Measurements from ENCODE around the gene MAP2K7.
A peak's percentile ranks its signal among the peaks of the same experiment; 100 is the strongest.
"Not testable (repeated sequence)": the region's sequence is repeated elsewhere in the genome, so short reads cannot be mapped to it uniquely, and the experiment has no call there.

The MAP2K7 gene

GRCh38 chr19:7919610-7920518 is 16.2 kb downstream of the MAP2K7 start, which contains the start of gene SNAPC2:
SNAPC2 (plus strand) TSS chr19:7920338; CDS start chr19:7920367, 29 bp downstream.
- DNase-seq (ENCODE audit: low read depth in 2 of 2), result peak; percentile 93 to 95

GRCh38 chr19:7920519-7921301 is 17.0 kb downstream of the MAP2K7 start:
- peak; percentile 95 to 96 for DNase-seq (ENCODE audit: low read depth in 2 of 2)

DNA sequence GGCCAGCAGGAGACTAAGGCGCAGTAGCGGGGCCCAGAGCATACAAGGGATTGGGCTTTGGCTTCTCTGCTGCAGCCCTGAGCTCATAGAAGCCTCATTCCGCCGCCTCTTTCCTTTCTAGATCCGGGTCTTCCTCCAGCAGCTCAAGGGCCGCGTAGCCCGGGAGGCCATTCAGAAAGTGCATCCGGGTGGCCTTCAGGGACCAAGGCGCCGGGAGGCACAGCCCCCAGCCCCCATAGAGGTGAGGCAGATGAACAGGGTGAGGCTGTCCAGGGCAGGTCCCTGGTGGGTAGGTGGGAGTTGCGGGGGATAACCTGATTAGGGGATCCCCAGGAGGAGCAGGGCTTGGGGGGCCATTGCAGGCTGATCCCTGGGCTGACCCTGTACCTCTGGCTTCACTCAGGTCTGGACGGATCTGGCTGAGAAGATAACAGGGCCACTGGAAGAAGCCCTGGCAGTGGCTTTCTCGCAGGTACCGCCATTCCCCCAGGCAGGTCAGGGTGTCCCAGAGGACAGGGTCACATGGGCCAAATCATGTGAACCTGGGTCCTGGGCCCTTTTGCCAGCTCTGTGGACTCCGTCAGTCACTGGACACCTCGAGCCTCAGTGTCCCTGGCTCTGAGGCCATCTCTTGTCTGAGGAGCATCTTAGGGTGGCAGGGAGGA is 17.8 kb downstream of the MAP2K7 start:
- DNase-seq (ENCODE audit: low read depth in 2 of 2), result no peak

DNA sequence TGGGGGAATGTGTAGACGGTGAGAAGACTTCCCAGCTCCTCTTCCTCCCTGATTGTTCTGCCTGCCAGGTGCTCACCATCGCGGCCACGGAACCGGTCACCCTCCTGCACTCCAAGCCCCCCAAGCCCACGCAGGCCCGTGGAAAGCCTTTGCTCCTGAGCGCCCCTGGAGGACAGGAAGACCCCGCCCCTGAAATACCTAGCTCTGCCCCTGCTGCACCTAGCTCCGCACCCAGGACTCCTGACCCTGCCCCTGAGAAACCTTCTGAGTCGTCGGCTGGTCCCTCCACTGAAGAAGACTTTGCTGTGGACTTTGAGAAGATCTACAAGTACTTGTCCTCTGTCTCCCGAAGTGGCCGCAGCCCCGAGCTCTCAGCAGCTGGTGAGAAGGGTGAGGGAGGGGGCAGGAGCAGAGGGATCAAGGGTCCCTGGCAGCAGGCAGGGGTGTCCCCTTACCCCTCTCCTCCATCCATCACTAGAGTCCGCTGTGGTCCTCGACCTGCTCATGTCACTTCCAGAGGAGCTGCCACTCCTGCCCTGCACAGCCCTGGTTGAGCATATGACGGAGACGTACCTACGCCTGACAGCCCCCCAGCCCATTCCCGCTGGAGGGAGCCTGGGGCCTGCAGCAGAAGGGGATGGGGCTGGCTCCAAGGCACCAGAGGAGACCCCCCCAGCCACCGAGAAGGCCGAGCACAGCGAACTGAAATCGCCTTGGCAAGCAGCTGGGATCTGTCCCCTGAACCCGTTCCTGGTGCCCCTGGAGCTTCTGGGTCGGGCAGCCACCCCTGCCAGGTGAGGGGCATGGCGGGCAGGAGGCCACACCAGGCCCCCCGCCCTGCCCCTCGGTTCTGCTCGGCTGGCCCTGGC is 18.5 kb downstream of the MAP2K7 start:
- no peak for DNase-seq (ENCODE audit: low read depth in 2 of 2)

- no peak for DNase-seq (ENCODE audit: low read depth in 2 of 2)
These were observed 19.1 kb downstream of the MAP2K7 start for GRCh38 chr19:7922836-7923195.

DNA sequence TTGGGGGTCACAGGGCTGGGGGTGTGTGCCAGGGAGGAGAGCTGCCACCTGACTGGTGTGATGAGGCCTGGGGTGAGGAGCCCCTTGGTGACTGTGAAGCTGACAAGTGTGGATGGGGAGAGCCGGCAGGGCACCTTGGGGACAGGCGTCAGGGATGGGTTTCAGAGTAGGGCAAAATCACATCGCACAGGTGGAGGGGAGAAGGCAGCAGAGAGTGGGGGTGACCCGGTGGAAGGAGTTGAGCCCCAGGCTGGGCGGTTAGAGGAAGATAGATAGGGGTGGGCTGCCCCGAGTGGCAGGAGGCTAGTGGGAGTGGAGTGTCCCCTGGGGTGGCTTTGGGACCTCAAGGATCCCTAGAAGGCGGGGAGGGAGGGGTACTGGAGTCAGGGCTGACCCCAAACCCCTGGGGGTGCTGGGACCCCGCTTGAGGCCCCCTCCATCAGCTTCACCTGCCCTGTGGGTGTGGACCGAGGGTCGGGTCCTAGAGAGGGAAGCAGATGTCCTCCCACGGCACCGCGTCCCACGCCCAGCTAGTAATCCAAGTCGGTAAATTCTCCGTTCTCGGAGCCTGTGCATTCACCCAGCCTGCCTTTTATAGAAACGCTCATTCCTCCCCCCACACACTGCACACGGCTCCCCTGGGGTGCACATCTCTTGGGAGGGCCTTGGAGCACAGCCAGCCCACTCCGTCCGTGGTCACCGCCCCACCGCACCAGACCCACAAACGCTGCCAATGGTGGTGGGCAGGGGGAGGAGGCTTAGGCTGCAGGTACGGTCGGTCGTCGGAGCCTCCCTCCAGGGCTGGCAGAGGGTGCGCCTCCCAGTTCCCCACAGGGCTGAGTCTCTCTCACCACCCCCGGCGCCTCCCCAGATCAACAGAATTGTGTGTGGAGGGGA is 19.9 kb downstream of the MAP2K7 start:
- no peak for DNase-seq (ENCODE audit: low read depth in 2 of 2)

DNA sequence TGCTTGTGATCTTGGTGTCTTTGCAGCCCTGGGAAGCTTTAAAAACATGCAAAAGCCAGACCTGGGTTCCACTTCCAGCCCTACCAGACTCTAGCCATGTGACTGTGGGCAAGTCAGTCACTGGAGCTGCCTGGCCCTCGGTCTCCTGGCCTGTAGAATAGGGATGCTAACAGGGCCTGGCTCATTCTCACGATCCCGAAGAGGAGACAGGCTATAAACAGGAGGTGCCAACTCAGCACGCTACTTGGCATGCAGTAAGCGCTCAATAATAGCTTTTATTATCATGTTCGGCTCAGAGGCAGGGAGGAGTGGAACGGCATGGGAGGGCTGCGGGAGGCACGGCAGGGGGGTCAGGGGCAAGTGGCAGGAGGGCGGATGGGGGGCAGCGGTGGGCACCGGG is 20.6 kb downstream of the MAP2K7 start:
- no peak for DNase-seq (ENCODE audit: low read depth in 2 of 2)

DNA sequence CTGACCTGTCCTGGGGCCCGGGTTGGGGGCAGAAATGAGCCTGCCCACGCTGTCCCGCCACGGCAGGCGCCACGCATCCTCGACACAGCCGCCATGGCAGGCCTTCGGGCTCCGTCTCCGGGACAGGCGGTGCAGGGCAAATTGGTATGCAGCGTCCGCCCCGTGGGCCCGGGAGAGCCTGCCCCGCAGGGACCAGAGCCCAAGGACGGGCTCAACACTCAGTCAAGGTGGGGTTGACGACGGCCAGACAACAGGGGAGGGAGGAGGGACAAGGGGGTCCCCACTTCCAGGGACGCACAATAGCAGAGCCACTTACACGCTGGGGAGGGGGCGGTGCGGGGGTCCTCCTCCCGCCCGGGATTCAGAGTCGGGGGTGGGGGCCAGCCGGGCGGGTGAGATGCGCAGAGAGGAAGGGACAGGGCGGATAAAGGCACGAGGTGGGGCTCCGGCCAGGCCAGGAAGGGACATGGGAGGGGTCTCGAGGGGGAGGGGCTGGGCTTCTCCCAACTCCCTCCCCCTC is 21.0 kb downstream of the MAP2K7 start:
- DNase-seq (ENCODE audit: low read depth in 2 of 2), result no peak

GRCh38 chr19:7925171-7925851 is 21.6 kb downstream of the MAP2K7 start:
- peak; percentile 68 to 72 for DNase-seq (ENCODE audit: low read depth in 2 of 2)

DNA sequence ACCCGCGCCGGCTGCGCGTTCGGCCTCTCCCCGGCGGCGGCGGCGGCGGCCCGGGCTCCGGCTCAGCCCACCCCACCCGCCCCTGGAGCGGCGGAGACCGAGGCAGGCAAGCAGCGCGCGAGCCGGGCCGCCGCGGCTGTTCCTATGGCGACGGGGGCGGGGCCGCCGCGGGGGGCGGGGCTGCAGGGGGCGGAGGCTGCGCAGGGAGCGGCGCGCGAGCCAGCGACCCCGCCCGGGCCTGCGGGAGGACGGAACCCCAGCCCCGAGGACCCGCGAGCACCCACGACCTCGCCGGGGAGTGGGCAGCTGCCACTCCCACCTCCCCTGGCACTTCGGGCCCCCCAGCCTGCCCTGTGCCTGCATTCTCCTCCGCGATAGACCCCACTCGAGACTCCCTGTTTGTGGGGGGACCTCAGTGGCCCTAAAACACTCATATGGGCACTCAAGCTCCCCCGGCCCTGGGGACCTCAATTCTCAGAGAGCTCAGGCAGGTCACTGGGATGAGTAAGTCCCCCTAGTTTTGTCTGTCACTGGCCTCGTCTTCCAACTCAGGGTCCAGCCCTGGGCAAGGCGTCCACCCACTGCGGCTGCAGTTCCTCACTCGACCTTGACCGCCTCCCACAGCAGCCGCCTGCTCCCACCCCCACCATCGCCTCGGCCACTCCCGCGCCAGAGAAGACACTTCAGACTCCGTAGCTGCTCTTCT is 22.5 kb downstream of the MAP2K7 start, which contains the start of gene CTXN1:
Gene CTXN1, minus strand, starts transcription at position 115 of the 706 bp plus-strand sequence. CDS start 597 bp downstream, outside the sequence.
- peak; percentile 67 for DNase-seq (ENCODE audit: low read depth in 2 of 2)

- no peak for DNase-seq (ENCODE audit: low read depth in 2 of 2)
These were observed 23.3 kb downstream of the MAP2K7 start for GRCh38 chr19:7926727-7927604.

GRCh38 chr19:7927605-7928333 is 24.1 kb downstream of the MAP2K7 start:
- DNase-seq (ENCODE audit: low read depth in 2 of 2), result no peak

GRCh38 chr19:7928334-7928706 is 24.6 kb downstream of the MAP2K7 start:
- no peak for DNase-seq (ENCODE audit: low read depth in 2 of 2)

DNA sequence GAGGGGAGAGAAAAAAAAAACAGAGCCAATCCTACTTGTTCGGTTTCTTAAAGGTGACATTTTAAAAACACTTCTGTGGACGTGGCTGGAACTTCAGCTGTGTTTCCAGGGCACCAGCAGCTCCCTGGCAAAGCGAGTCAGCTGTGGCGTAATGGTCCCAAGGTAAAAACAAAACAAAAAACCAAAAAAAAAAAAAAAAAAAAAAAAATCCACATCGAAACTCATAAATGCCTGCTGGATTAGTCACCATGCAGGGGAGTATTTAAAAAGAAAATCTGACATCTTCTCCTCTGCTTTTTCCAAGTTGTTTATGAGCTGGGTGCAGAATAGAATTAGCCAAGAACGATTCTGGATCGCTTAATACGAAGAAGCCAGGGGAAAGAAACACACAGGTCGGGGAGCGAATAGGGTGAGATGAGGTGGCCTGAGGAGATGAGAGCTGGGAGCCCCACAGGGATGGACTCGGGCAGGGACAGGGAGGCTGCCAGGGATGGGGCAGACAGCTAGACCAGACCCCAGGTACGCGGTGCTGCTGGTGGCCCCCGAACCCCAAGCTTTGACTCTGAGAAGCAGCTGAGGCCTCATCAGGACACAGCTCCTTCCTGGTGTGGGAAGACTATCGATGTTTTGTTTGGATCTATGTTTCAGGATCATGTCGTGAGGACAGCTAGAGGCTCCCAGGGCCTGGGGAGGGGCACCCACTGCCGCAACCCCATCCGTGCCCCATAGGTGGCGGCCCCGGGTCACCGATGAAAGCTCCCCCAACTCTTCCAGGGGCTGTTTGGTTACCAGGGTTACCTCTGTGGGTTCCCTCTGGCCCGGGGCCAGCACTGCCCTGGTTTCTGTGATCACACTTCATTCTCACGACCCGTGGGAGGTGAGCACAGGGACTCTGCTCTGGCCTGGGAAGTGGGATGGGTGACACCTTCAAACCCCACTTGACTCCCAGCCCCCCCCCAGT is 25.3 kb downstream of the MAP2K7 start:
- peak; percentile 62 to 67 for DNase-seq (ENCODE audit: low read depth in 2 of 2)

DNA sequence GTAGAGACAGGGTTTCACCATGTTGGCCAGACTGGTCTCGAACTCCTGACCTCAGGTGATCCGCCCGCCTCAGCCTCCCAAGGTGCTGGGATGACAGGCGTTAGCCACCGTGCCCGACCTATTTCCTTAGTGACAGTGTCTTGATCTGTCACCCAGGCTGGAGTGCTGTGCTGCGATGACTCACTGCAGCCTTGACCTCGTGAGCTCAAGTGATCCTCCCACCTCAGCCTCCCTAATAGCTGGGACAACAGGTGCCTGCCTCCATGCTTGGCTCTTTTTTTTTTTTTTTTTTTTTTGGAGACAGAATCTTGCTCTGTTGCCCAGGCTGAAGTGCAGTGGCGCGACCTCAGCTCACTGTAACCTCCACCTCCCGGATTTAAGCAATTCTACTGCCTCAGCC is 26.4 kb downstream of the MAP2K7 start:
- not testable (repeated sequence) for DNase-seq (ENCODE audit: low read depth in 2 of 2)

GRCh38 chr19:7930765-7931164 is 27.1 kb downstream of the MAP2K7 start:
- DNase-seq (ENCODE audit: low read depth in 2 of 2), result no peak

Data from stimulated activated CD8-positive, alpha-beta memory T cell treated with anti-CD3 and anti-CD28 coated beads, Interleukin-15, amount 100 ng/mL, for 48 hours (primary cell).